ENCODE measurements around the gene MRPL4.
"Not testable (repeated sequence)": the region's sequence is repeated elsewhere in the genome, so short reads cannot be mapped to it uniquely, and the experiment has no call there.

MRPL4 gene

DNA sequence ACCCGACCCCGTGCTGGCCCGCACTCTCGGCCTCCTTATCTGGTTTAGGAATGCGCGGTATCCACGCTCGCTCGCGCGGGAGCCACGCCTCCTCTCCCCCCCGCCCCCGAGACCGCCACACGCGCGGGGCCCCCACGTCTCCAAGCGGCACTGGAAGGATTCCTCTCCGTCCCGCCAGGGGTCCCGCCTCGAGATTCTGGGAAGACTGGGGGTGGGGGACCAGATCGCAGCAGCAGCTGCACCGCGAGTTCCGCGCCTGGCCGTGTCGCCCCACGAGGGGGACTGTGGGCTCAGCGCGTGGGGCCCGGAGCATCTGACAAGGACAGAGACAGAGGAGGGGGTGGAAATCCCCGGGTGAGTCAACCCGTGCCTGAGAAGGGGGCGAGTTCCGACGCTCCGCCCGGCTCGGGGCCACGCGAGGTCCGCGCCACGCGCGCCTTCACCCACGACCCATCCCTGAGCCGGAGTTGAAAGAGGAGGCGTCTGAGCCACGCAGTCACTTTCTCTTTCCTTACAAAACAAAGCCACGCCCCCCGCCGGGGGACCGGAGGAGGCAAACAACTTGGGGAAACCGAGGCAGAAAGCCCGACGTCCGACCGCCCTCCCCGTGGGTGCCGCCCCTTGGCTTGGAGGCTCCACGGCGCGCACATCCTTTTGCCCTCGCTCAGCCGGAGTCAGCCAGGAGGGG is 21.7 kb upstream of the MRPL4 start:
- DNase-seq (ENCODE audit: low read depth) = peak; percentile 19

GRCh38 chr19:10230861-10231611 is 21.0 kb upstream of the MRPL4 start, which contains the start of gene S1PR2:
Gene S1PR2, minus strand, starts transcription at chr19:10231331. Its CDS starts 6,426 bp downstream, at chr19:10224905.
- DNase-seq (ENCODE audit: low read depth) = peak; percentile 73

DNA sequence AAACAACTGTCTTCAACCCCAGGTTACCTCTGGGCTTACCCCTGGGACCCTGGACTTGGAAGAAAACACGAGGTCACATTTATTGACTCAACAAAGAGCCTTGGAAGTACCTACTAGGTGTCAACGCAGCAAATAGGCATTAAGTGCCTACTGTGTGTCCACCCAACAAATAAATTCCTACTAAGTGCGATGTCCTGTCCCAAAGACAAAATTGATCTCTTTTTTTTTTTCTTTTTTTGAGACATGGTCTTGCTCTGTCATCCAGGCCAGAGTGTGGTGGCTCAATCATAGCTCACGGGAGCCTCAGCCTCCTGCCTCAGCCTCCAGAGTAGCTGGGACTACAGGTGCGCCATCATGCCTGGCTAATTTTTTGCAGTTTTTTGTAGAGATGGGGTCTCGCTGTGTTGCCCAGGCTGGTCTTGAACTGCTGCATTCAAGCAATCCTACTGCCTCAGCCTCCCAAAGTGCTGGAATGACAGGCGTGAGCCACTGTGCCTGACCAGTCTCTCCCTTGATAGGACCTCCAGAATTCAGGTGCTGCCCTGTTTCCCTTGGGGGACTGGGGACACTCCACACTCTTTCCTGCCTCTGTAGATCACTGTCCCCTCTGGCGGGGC is 20.3 kb upstream of the MRPL4 start:
- DNase-seq (ENCODE audit: low read depth) = no peak

DNA sequence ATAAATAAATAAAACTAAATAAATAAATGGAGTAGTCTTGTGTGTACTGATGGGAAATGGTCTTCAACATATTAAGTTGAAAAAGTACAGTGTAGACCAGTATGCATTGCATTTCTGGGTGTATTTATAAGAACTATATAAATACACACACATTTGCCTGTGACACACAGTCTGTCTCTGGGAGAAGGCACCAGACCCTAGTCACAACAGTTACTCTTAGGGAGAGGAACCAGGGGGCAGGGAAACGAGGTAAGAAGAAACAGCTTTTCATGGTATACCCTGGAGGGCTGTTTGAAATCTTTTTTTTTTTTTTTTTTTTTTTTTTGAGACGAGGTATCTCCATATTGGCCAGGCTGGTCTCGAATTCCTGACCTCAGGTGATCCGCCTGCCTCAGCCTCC is 18.1 kb upstream of the MRPL4 start:
- no peak for DNase-seq (ENCODE audit: low read depth)

GRCh38 chr19:10235003-10235402 is 17.0 kb upstream of the MRPL4 start:
- no peak for DNase-seq (ENCODE audit: low read depth)

- DNase-seq (ENCODE audit: low read depth) = not testable (repeated sequence)
Observed at GRCh38 chr19:10235409-10235808, 16.6 kb upstream of the MRPL4 start.

DNA sequence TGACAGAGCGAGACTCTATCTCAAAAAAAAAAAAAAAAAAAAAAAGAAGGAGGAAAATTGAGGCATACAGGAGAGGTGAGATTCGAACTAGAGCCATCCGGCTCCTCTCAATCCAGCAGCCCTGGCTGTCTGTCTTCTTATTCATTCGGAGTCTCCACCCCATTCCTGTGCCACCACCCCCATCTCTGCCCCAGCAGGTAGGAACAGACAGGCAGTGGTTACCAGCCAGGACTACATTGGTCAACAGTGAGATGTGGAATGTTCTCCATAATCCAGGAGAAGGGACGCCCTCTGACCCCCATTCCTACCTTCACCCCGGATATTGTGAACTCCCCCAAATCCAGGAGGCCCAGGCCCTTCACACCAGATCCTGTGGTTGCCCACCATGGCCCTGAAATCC is 14.3 kb upstream of the MRPL4 start:
- no peak for DNase-seq (ENCODE audit: low read depth)

GRCh38 chr19:10238172-10238783 is 13.7 kb upstream of the MRPL4 start:
- DNase-seq (ENCODE audit: low read depth) = peak; percentile 32

GRCh38 chr19:10241826-10242449 is 10.1 kb upstream of the MRPL4 start:
- peak; percentile 37 for DNase-seq (ENCODE audit: low read depth)

DNA sequence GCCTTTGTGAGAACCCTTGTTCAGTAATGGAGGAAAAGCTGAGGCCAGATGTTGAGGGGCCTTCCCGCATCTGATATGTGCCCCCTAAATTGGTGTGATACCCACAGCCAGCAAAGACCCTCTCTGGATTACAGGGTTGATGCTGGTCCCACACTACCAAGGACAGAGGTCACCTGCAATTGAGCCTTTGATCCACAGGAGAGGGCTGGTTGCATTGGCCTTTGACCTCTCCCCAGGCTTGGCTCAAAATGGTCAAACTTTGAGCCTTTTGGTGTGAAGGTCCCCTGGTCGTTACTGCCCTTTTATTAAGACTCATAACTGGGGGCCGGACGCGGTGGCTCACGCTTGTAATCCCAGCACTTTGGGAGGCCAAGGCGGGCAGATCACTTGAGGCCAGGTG is 8.4 kb upstream of the MRPL4 start:
- DNase-seq (ENCODE audit: low read depth) = no peak

GRCh38 chr19:10245189-10245939 is 6.7 kb upstream of the MRPL4 start:
- DNase-seq (ENCODE audit: low read depth) = no peak

GRCh38 chr19:10246511-10246910 is 5.5 kb upstream of the MRPL4 start:
- no peak for DNase-seq (ENCODE audit: low read depth)

- no peak for DNase-seq (ENCODE audit: low read depth)
Observed at GRCh38 chr19:10252707-10253106, 693 bp downstream of the MRPL4 start.

DNA sequence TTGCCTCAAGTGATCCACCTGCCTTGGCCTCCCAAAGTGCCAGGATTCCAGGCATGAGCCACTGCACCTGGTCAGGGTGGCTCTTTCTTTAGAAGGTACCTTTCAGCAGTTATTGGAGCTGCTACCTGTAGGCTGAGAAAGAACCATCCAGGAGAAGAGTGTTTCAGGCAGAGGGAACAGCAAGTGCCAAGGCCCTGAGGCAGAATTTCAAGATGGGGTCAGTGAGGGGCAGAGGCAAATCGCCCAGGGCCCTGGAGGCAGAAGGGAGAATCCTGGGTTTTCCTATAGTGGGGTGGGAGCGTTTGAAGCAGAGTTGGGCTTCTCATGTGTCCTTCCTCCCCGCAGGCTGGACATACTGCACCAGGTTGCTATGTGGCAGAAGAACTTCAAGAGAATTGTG is 2.2 kb downstream of the MRPL4 start:
- DNase-seq (ENCODE audit: low read depth) = no peak

DNA sequence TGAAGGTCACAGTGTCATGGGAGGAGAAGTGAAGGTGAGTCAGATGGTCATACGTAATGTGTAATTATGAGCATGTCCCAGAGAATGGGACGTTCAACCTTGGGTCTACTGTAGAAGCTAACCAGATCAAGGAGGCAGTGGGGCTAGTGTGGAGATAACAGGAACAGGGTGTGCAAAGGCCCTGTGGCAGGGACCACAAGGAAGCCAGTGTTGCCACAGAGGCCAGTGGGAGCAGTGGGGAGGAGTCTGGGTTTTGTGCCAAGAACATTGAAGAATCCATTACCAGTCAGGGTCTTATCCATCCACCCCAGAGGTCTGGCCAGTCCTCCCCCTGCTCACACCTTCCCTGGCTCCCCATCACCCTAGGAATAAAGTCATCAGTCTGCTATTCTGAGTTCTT is 3.3 kb downstream of the MRPL4 start:
- DNase-seq (ENCODE audit: low read depth) = no peak

GRCh38 chr19:10256551-10256950 is 4.5 kb downstream of the MRPL4 start:
- DNase-seq (ENCODE audit: low read depth) = no peak

DNA sequence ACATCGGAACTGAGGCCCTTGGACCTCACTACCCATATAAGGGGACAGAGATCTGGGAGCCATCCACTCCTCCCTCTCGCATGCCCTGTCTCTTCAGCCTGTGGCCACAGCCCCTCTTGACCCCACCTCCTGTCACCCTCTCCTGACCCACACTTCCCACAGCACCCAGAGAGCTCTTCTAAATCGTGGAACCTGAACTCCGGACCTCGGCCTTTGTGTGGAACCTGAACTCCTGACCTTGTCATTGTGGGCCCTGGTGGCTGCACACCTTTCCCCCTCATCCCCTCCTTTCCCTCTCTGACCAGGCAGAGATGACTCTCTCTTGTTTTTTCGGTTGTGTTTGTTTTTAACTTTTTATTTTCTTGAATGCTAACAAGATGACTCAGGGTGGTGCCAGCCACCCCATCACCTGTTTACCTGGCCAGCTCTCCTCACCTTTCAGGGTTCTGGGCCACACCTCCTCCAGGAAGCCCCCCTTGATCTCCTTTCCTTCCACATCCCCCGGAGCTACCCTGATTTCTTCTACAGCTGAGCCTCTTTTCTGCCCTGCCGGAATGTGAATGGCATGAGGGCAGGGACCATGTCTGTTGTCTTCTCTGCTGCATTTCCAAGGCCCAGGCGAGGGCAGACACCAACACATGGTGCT is 5.1 kb downstream of the MRPL4 start:
- DNase-seq (ENCODE audit: low read depth) = no peak

DNA sequence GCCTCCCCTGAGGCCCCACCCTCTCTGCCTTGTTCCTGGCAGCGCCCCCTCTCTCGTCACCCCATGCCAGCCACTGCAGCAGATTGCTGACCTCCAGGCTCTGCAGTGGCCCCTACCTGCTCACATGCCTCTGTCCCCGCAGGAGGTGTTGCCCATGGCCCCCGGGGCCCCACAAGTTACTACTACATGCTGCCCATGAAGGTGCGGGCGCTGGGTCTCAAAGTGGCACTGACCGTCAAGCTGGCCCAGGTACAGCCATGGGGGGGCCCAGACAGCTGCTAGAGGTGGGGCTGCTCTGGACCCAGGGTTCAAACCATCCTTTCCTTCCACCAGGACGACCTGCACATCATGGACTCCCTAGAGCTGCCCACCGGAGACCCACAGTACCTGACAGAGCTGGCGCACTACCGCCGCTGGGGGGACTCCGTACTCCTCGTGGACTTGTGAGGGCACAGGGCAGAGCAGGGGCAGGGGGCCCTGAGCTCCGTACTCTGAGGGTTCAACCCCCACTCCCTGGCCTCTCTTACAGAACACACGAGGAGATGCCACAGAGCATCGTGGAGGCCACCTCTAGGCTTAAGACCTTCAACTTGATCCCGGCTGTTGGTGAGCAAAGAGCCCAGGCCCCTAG is 6.2 kb downstream of the MRPL4 start:
- no peak for DNase-seq (ENCODE audit: low read depth)

DNA sequence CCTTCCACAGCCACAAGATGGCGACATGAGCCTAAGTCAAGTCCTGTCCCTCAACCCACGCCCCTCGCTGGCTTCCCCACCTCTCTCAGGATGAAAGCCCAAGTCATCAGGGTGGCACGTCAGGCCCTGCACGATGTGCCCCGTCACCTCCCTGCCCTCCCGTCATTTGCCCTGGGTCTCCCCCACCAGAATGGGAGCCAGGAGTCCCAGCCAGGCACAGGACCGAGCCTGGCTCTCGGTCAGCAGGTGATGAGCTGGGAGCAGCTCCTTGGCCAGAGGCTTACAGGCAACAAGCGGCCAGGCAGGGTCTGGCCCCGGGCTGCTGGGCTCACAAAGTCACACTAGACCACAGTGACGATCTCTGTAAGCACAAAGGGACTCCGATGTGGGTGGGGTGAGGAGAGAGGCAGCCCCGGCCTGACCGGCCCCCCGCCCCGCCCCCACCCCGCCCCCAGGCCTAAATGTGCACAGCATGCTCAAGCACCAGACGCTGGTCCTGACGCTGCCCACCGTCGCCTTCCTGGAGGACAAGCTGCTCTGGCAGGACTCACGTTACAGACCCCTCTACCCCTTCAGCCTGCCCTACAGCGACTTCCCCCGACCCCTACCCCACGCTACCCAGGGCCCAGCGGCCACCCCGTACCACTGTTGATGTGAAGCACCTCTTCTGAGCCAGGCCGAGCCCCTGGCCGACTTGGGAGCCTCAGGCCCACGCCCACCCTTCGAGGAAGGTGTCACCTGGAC is 7.3 kb downstream of the MRPL4 start:
- DNase-seq (ENCODE audit: low read depth) = peak; percentile 93

DNA sequence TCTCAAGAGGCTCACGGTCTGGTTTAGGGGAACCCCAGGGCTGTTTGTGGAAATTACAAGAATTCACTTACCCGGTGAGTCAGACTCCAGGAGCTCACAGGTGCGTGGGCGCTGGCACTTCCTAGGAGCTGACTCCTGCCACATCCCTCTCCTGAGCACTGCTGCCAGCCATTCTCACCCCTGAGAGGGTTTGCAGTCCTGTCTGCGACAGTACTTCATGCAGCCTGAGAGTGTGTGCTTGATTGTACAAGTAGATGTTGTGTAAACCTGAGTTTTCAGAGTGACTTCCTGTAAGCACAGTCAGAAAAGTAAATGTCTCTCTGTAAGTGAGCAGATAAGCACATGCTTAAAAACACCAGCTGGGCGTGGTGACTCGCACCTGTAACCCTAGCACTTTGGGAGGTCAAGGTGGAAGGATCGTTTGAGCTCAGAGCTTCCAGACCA is 8.1 kb downstream of the MRPL4 start:
- DNase-seq (ENCODE audit: low read depth) = peak; percentile 35

Data from ELR (cell line).